Suprapubic skin (tissue), 4 donors: ENCODE results near the gene ZNF124.

Source experiments
- EP300 ChIP-seq: sonication (generic); formaldehyde crosslinking; IDR thresholded peaks from one replicate; pipeline ENCODE4 v1.6.1; 2017; ENCODE audit warnings: antibody characterized with exemption
- POLR2AphosphoS5 ChIP-seq, 3 donors: sonication (generic); formaldehyde crosslinking; IDR thresholded peaks; one replicate each; pipeline ENCODE4 v1.6.1; 2017; ENCODE audit warnings: antibody characterized with exemption in 3 of 3
- TF ChIP-seq, protein P1 (sequence below), 2 donors: fragments of 200-600 bp in 1 of 2; fragments of 450-650 bp in 1 of 2; sonication (generic) in 1 of 2; IDR thresholded peaks; one replicate each; pipeline ENCODE4 v1.5.1; 2016 to 2019; ENCODE audit warnings: antibody characterized with exemption in 2 of 2, mild to moderate bottlenecking in 1 of 2, moderate library complexity in 1 of 2

DNA sequence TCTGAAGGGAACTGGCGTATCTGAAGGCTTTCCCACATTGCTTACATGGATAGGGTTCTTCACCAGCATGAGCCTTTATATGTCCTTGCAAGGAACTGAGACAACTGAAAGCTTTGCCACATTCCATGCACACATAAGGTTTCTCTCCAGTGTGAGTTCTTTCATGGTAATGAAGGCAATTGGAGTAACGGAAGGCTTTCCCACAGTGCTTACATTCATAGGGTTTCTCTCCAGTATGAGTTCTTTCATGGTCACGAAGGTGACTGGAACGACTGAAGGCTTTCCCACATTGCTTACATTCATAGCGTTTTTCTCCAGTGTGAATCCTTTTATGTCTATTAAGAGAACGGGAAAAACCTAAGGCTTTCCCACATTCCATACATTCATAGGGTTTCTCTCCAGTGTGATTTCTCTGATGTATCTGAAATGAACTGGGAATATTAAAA, 15.0 kb downstream of the ZNF124 start:
- TF ChIP-seq EP300 (no peak), POLR2AphosphoS5 (IDR thresholded peaks at IDR 0.05) (no peak)
- TF ChIP-seq, protein P1, sequence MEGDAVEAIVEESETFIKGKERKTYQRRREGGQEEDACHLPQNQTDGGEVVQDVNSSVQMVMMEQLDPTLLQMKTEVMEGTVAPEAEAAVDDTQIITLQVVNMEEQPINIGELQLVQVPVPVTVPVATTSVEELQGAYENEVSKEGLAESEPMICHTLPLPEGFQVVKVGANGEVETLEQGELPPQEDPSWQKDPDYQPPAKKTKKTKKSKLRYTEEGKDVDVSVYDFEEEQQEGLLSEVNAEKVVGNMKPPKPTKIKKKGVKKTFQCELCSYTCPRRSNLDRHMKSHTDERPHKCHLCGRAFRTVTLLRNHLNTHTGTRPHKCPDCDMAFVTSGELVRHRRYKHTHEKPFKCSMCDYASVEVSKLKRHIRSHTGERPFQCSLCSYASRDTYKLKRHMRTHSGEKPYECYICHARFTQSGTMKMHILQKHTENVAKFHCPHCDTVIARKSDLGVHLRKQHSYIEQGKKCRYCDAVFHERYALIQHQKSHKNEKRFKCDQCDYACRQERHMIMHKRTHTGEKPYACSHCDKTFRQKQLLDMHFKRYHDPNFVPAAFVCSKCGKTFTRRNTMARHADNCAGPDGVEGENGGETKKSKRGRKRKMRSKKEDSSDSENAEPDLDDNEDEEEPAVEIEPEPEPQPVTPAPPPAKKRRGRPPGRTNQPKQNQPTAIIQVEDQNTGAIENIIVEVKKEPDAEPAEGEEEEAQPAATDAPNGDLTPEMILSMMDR (IDR thresholded peaks at IDR 0.05): no peak
